GM18505 (cell line): ENCODE measurements around the gene ZNF543.

ENCODE experiments used
- ATAC-seq: cut with Tn5 transposase; IDR thresholded peaks from one replicate; pipeline ENCODE4 v1.9.1; 2021; ENCODE audit not compliant: unreplicated experiment
- POLR2A ChIP-seq: IDR thresholded peaks from 4 replicates; pipeline ENCODE4 v1.6.1; 2011; ENCODE audit warnings: borderline replicate concordance; ENCODE audit not compliant: insufficient read depth, insufficient read length; ENCODE audit errors: extremely low read depth

The ZNF543 gene

GRCh38 chr19:57376151-57376550 is 55.9 kb downstream of the ZNF543 start:
- no peak for ATAC-seq
- TF ChIP-seq POLR2A = no peak

- ATAC-seq = no peak
- no peak for TF ChIP-seq POLR2A
Observed at GRCh38 chr19:57377498-57378146, 57.4 kb downstream of the ZNF543 start.
